ENCODE data around the gene TBX1.

DNA sequence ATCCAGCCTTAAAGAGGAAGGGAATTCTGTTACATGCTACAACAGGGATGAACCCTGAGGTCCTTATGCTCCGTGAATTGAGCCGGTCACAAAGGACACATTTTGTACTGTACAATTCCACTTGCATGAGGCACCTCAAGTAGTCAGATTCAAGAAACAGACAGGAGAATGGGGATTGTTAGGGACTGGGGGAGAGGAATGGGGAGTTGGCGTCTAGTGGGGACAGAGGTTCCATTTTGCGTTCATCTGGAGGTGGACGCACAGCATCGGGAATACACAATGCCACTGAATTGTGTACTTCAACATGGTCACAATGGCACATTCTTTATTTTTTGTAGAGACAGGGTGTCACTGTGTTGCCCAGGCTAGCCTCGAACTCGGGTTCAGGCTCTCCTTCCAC is 14.1 kb downstream of the TBX1 start:
- TF ChIP-seq POLR2A (IDR thresholded peaks at IDR 0.05) (no peak), EP300 (IDR thresholded peaks at IDR 0.05) (no peak), CTCF (IDR thresholded peaks at IDR 0.05) (no peak), POLR2AphosphoS5 (IDR thresholded peaks at IDR 0.05) (no peak)

Data from stomach (tissue), 4 donors.